HG03571 (cell line): Measurements from ENCODE around the gene MSI2.

ENCODE experiments used
- ATAC-seq: cut with Tn5 transposase; IDR thresholded peaks from one replicate; pipeline ENCODE4 v1.9.1; 2021; ENCODE audit not compliant: unreplicated experiment

MSI2 gene

GRCh38 chr17:57721967-57722703, 465.8 kb downstream of the MSI2 start:
- ATAC-seq: no peak

GRCh38 chr17:57722704-57723043, 466.4 kb downstream of the MSI2 start:
- no peak for ATAC-seq

- ATAC-seq: no peak
These were observed 467.2 kb downstream of the MSI2 start for GRCh38 chr17:57723427-57724025.

GRCh38 chr17:57724026-57724728, 467.9 kb downstream of the MSI2 start:
- ATAC-seq: no peak

- no peak for ATAC-seq
These were observed 468.4 kb downstream of the MSI2 start for GRCh38 chr17:57724729-57725125.

GRCh38 chr17:57726213-57726790, 470.0 kb downstream of the MSI2 start:
- ATAC-seq: no peak

- no peak for ATAC-seq
These were observed 470.5 kb downstream of the MSI2 start for GRCh38 chr17:57726838-57727237.

- no peak for ATAC-seq
These were observed 471.4 kb downstream of the MSI2 start for GRCh38 chr17:57727630-57728175.

GRCh38 chr17:57730026-57730701, 473.8 kb downstream of the MSI2 start:
- no peak for ATAC-seq

GRCh38 chr17:57732062-57732461, 475.7 kb downstream of the MSI2 start:
- ATAC-seq: no peak

- no peak for ATAC-seq
These were observed 476.8 kb downstream of the MSI2 start for GRCh38 chr17:57733085-57733484.
